ENCODE results near the gene NOC2L. TPM values are rescaled to one million over a fixed set of nuclear protein-coding genes. Genes with fewer than 3 reads are reported as not detected.
A peak's percentile ranks its signal among the peaks of the same experiment; 100 is the strongest.

The NOC2L gene
- total RNA-seq, 1 donor from 2014 or later, result 42.5 TPM

DNA sequence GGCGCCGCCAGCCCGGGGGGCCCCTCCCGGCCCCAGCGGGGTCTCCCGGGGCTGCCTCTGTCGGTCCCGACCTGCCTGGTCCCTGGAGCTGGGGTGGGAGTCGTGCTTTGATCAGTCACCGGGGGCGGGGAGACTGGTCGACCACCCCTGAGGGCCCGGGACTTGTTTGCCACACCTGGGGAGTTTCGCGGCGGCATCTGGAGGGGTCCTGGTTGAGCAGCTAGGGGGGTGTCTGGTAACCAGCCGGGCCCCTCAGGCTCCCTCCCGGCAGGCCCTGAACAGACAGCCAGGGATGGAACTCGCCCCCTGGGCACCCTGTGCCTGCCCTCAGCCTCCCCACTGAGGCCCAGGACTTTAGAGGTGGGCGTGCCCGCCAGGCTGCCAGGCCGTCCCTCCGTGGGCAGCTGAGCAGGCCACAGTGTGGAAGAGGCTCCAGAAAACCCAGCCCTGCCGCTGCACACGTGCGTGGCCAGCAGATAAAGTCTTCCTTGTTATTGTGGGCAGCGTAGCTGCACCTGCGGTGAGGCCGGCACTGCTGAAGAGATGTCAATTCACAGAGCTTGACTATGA is 48.7 kb downstream of the NOC2L start:
- Histone ChIP-seq H3K27ac (no peak overlapping the region), H3K36me3 (no peaks in the 10 kb centered on the region), H3K4me1 (peaks cover 4% of the 10 kb centered on the region), H3K27me3 (no peaks in the 10 kb centered on the region), H3K9me3 (no peaks in the 10 kb centered on the region), H3K4me3 (peak overlapping the region in 1 of 2 donors; percentile 25)
- DNase-seq (ENCODE audit: extremely low spot score in 2 of 2), result no peak
- TF ChIP-seq POLR2A (IDR thresholded peaks at IDR 0.05), result no peak
- no peak for TF ChIP-seq POLR2AphosphoS5 (IDR thresholded peaks at IDR 0.05; ENCODE audit: insufficient read depth in 1 of 2, low read depth in 1 of 2)
- TF ChIP-seq CTCF (IDR thresholded peaks at IDR 0.05), result no peak
- intact Hi-C loops (cut with DNase I), result no loop called here

DNA sequence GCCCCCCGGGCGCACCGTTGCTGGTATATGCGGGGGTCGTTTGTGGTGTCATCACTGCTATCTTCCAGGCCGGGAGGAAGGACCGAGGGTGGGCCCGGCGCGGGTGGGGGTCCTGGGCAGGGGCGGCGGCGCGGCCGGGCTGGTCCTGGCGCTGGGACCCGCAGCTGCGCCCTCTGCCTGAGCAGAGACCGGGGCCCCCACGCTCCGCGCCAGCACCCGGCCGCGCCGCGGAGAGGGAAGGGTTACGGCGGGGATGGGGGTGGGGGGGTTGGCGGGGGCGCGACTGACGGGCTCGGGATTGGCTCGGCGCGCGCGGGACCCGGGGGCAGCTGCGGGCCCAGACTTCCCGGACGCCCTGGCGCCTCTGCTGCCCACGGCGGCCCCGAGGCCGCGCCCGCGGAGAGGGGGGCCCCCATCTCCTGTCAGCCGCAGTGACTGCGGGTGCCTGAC is 49.2 kb downstream of the NOC2L start:
- Histone ChIP-seq H3K9me3 (no peaks in the 10 kb centered on the region), H3K4me1 (peaks cover 9% of the 10 kb centered on the region), H3K27me3 (no peaks in the 10 kb centered on the region), H3K36me3 (no peaks in the 10 kb centered on the region), H3K4me3 (peak overlapping the region in 1 of 2 donors; percentile 25), H3K27ac (no peak overlapping the region)
- TF ChIP-seq POLR2AphosphoS5 (IDR thresholded peaks at IDR 0.05; ENCODE audit: insufficient read depth in 1 of 2, low read depth in 1 of 2) (no peak), CTCF (IDR thresholded peaks at IDR 0.05) (no peak), POLR2A (IDR thresholded peaks at IDR 0.05) (no peak)
- DNase-seq (ENCODE audit: extremely low spot score in 2 of 2), result no peak
- intact Hi-C loops (cut with DNase I), result loop anchor here (5.0 kb wide), 1 partner anchor 52 kb away; the partner anchor contains the start of gene KLHL17

- Histone ChIP-seq H3K27ac (no peak overlapping the region), H3K27me3 (no peaks in the 10 kb centered on the region), H3K9me3 (no peaks in the 10 kb centered on the region), H3K4me3 (no peak overlapping the region), H3K4me1 (peaks cover 10% of the 10 kb centered on the region), H3K36me3 (no peaks in the 10 kb centered on the region)
- TF ChIP-seq CTCF (IDR thresholded peaks at IDR 0.05) (no peak), POLR2AphosphoS5 (IDR thresholded peaks at IDR 0.05; ENCODE audit: insufficient read depth in 1 of 2, low read depth in 1 of 2) (no peak), POLR2A (IDR thresholded peaks at IDR 0.05) (no peak)
- intact Hi-C loops (cut with DNase I), result loop anchor here (5.0 kb wide), 1 partner anchor 54 kb away; the partner anchor contains the start of gene KLHL17
- no peak for DNase-seq (ENCODE audit: extremely low spot score in 2 of 2)
These were observed 50.4 kb downstream of the NOC2L start for GRCh38 chr1:908661-909060.

DNA sequence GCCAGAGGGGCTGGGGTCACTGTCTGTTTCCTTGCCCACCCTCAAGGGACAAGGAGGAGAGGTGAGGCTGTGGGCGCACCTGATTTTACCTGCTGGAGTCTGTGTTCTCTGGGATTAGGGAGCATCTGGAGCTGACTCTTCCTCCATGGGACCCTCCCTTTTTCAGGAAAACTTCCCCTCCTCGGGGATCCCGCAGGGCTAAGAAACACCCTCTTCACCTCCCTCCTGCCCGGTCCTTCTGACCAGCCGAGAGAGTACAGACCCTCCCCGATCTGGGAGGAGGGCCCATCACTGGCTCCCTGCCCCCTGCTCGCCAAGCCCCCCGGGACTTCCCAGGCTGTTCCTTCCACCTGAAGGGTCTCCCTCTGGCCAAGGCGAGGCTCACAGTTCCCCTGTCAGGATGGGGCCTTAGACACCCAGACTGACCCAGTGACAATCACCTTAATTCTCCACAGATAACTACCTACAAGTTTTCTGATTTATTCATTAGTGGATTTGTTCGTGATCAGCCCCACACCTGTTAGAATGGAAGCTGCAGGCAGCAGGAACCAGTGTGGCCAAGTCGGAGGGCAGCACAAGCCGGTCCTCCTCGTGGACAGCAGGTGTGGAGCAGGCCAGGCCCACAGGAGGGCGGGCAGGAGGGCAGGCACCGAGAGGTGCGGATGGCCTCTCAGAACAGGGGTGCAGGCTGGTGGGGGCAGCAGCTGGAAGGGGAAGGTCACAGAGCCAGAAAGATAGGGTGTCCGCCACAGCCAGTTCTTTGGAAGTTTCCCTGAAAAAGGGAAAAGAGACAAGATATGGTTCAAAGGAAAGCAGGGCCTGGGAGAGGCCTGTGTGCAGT is 51.2 kb downstream of the NOC2L start:
- TF ChIP-seq POLR2AphosphoS5 (IDR thresholded peaks at IDR 0.05; ENCODE audit: insufficient read depth in 1 of 2, low read depth in 1 of 2) (no peak), POLR2A (IDR thresholded peaks at IDR 0.05) (no peak), CTCF (IDR thresholded peaks at IDR 0.05) (no peak)
- Histone ChIP-seq H3K27ac (no peak overlapping the region), H3K36me3 (no peaks in the 10 kb centered on the region), H3K4me3 (no peak overlapping the region), H3K27me3 (no peaks in the 10 kb centered on the region), H3K9me3 (no peaks in the 10 kb centered on the region), H3K4me1 (peaks cover 10% of the 10 kb centered on the region)
- intact Hi-C loops (cut with DNase I), result loop anchor here (5.0 kb wide), 1 partner anchor 54 kb away; the partner anchor contains the start of gene KLHL17
- peak in 1 of 2 donors; percentile 79 for DNase-seq (ENCODE audit: extremely low spot score in 2 of 2)

All from vagina (tissue), 2 donors.